ENCODE measurements around the gene NAXD.
"Not testable (repeated sequence)": the region's sequence is repeated elsewhere in the genome, so short reads cannot be mapped to it uniquely, and the experiment has no call there.

The NAXD gene

DNA sequence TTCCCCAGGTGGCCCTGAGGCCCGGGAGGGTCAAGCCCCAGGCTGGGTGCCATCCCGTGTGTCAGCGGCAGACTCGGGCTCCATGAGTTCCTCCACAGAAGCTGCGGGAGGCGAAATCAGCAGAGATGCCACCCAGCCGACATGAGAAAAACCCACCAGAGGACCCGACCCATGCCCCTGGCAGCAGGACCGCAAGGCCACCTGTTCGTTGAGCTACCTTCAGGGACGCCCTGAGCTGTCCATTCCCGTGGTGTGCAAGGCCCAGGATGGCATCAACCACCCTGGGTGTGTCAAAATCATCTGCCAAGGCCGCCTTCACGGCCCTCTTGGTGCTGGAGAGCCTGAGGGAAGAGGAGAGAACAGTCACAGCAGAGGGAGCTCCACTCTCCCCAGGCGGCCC lies 30.4 kb downstream of the NAXD start:
- no peak for DNase-seq

DNA sequence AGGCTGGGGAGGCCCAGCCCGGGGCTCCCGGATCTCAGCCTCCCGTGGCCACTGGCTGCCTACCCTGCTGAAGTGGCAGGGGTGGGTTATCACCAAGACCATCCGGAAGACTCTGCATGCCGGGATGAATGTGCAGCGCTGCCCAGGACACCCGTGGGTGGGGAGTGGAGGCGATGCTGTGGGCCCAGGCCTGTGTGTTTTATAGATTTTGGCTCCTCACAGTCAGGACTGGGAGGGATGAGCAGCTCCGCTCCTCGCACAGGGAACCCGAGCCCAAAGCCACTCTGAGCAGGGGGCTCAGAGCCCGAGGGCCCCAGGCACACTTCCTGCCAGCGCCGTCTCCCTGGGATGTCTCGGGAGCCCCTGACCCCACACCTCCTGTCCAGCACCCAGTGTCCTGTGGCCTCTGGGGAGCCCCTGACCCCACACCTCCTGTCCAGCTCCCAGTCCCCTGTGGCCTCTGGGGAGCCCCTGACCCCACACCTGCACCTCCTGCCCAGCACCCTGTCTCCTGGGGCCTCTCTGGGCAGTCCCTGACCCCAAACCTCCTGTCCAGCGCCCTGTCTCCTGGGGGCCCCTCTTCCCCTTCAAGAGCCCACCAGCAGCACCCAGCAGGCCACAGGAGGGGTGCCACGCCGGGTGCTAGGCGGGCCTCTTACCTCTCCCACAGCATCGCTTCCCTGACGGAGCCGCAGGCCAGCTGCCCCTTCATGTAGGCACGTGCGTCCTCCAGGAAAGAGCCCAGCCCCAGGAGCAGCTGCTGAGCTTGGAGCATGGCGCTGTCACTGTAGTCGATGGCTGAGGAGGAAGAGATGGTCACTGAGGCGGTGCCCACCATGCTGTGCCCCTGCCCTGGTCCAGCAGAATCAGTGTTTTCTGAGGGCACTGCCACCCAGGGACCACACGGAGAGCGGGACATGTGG lies 31.4 kb downstream of the NAXD start:
- no peak for DNase-seq

DNA sequence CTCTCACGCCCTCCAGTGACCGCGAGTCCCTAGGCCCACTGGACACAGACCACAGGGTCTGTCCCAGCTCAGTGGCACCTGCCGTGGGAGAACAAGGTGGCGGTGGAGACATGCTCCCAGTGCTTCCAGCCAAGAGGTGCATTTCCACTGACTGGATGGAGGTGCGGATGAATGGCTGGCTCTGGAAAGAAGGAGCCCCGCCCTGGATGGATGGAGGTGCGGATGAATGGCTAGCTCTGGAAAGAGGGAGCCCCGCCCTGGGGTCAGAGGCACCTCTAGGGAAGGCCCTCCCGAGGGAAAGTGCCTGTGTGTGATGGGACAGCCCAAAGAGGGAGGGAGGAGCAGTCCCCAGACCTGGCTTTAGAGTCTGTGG lies 32.0 kb downstream of the NAXD start:
- DNase-seq = no peak

DNA sequence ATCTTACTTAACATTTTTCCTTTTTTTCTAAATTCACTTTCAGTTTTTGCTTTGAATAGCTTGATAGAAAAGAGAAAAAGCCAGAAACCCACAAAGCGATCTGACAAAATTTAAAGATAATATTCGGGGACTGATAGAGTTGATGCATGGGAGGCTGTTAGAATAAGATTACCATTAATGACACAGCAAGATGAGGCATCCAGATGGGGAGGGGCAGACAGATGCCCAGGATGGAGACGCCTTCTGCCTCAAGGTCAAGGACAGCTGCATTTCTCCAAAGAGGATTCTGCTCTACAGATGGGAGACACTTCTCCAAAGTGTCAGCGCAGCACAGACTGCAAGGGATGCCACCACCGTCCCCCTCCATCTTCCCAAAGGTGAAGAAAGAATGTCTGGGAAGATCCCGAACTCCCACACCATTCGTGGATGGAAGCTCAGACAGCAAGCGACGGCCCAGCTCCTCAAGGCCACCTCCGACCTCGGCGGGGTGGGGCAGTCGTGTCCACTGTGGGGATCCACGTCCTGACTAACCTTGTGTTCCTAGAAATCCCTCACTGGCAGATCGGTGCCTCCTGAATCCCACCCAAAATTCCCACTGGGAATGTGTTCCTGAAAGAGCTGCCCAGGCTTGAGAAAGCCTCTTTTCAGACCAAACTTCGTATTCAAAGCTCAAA lies 32.9 kb downstream of the NAXD start:
- DNase-seq = no peak

DNA sequence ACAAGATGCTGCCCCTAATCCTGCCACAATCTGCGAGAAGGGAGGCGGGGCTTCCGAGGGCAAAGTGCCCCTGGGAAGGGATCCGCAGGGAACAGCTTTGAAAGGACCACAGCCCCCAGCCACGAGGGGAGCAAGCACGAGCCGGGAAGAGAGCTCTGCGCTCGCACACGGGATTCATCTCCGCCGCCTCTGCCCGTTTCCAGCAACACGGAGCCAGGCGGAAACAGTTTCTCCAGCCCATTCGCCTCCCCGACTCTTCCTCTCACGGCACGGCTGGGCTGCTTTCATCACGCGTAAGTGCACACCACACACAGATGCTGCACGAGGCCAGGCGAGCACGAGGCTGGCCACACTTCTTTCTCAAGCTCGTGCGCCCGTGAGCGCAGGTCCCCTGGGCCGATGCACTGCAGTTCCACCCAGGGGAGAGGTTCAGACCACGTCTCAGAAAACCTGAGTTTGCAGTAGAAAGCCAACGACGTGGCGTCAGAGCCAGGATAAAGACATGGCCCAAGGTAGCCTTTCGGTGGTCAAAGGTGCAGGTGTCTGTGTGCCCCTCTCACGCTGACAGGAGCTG lies 33.6 kb downstream of the NAXD start:
- DNase-seq = no peak

DNA sequence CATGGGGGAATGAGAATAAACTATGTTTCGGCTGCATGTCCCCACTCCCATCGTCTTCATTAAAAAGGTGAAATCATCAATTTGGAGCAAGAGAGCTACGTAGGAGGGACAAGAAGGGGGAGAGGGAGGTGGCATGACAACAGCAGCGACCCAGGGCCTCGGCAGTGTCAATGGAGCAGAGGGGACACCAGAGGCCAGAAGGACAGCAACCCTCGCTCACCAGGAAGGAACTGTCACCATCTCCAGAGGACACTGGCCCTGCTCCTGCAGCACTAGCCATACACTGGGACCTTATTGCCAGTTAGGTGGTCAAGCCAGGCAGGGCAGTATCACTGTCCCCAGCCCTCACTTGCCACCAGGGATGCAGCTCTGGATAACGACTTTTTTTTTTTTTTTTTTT lies 34.2 kb downstream of the NAXD start:
- no peak for DNase-seq

DNA sequence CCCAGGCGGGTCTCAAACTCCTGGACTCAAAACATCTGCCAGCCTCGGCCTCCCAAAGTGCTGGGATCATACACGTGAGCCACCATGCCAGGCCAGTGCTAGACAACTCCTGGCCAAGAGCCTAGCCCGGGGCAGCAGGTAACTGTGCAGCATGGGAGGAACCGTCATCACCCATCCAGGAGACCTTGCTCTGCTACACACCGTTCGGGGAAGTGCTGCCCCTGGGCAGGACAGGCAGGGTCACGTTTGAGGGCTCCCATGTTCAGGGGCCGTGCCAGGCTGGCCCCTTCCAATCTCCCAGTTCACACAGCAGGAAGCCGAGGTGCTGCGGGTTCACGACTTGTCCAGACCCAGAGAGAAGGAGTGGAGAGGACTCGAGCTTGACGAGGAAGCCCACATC lies 35.1 kb downstream of the NAXD start:
- no peak for DNase-seq

DNA sequence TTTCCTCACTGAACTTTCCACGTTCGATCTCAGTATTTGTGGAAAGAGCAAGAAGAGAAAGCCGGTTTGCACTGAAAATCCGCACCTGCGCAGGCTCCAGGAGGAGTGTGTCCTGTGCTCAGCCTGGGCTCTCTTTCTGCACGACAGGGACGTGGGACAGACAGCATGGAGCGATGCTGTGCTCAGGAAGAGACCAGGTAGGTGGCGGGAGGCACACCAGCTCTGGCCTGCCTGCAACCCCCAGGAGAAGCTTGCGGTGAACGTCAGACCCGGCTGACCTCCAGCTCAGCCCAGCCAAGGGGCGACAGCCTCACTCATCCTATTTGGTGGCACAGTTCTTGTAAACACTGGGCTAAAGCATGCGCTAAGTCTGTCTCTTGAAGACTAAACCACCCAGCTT lies 35.9 kb downstream of the NAXD start:
- no peak for DNase-seq

DNA sequence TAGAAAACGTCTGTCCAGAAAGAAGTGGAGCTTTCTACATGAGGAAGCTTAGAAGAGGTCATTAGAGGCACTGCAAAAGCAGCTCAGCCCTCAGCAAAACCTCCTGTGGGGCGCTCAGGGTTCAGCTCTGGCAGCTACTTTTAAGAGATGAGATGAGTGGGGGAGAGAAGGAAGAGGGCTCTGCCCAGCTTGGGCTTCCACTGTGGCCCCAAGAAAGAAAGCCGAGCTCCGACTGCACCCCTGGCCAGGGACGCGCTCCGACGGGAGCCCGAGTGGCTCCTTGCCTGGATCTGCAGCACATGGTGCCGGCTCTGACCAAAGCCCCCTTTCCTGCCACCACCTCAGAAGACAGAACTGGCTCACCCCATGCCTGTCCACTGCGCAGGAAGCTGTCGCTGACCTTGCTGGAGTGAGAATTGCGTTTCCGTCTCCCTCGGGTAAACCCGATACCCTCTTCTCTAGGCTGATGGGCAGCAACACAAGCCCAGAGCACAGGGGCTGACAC lies 36.4 kb downstream of the NAXD start:
- DNase-seq = no peak

DNA sequence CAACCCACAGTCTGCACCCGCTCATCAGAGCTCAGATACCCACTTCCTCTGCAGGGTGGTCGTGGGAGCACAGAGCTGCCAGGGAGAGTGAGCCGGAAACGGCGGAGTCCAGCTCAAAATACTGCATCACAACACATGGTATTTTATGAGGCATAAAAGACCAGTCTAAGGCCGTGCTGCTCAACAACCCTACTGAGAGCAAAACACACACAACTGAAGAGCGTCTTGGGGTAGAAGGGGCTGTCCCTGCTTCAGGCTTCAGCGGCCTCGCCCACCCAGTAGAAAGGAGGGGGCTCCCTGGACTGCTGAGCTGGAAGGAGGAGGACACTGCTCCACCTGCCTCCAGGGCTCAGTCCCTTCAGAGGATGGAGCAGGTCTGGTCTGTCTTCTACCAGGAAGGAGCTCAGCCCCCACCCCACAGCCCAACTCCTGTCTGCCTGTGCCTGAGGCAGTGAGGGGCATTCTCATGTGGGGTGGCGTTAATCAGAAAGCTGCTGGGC lies 36.9 kb downstream of the NAXD start:
- DNase-seq = no peak

DNA sequence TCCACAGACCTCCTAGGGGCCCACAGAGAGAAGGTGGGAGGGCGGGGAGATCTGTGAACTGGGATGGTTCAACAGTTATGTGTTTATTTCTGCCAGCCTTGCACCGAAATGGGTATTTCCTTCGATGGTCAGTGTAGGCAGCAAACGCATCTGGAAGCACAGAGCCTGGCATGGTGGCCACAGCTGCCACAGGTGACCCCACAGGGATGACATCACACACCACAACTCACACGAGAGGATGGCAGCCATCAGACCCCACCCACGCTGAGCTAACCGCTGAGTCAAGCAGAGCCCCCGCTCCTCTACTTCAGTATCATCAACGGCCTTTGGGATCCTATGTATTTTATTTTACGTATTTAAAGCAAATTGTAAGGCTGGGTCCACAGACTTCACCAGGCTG lies 37.4 kb downstream of the NAXD start:
- no peak for DNase-seq

DNA sequence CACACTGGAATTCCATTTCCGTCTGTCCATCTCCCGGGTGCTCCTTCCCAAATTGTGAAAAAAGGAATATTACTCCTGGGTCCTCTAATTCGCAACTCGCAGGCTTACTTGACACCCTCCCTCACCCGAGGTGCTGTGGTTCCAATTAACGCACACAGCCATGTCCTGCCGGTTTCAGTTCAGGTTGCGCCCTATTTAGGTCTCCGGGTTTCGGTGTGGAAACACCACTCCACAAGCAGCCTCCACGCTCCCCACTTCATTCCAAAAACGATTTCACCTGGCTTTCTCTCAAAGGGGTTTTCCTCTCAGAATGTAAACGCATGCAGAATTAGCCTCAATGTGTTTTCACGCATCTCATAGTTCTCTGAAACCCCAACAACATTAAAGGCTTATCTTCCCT lies 37.9 kb downstream of the NAXD start:
- no peak for DNase-seq

DNA sequence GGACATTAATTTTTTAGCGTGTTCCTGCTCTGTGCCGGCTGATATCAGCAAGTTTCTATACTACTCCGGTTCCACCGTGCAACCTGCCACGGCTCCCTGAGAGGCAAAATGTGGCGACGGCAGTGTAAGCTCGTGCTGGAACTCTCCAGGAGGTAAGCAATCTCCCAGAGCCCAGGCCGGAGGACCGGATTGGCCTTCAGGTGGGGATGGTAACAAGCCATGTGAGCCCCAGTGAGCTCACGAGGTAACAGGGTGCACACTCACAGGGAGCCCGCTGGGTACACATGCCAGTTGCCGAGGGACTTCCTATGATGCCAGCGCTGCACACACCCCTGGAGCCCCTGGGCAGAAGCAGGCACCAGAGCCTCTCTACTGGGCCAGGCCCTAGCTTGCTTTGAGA lies 38.5 kb downstream of the NAXD start:
- DNase-seq = no peak

DNA sequence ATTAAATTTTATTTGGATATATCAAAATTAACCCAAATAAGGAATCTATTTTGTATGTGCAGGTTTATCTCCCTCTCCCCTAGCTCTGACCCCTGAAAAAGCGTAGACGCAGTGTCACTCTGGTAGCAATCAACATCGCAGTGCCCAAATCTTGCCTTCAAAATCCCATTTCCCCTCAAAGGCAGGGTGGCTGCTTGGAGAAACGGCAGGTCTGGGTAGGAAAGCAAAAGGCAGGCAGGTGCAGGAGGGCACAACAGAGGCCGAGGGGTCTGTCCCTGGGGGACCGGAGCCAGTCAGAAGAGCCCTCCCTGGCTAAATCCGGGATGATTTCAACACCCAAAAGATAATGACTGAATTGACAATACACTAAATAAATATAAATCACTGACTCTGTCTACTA lies 41.9 kb downstream of the NAXD start:
- DNase-seq = no peak

DNA sequence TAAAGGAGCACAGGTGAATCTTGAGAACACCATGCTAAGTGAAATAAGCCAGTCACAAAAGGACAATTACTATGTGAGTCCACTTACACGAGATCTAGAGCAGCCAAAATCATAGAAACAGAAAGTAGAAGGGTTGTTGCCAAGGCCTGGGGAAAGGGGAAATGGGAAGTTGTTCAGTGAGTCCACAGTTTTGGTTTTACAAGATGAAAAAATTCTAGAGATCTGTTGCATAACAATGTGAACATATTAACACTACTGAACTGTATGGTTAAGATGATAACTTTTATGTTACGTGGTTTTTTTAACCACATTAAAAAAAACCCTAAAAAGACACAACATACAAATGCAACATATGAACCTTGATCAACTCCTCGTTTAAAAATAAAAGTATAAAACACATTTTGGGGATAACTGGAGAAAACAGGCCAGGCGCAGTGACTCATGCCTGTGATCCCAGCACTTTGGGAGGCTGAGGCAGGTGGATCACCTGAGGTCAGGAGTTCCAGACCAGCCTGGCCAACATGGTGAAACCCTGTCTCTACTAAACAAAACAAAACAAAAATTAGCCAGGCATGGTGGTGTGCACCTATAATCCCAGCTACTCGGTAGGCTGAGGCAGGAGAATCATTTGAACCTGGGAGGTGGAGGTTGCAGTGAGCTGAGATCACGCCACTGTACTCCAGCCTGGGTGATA lies 43.0 kb downstream of the NAXD start:
- not testable (repeated sequence) for DNase-seq

DNA sequence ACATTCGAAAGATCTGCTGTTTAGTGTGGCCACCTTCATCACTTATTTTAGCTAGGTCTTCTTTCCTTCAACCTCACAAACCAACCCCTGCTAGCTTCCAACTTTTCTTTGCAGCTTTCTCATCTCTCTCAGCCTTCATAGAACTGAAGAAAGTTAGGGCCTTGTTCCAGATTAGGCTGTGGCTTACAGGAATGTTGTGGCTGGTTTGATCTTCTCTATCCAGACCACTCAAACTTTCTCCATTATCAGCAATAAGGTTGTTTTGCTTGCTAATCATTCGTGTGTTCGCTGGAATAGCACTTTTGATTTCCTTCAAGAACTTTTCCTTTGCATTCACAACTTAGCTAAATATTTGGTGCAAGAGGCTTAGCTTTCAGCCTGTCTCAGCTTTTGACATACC lies 45.9 kb downstream of the NAXD start:
- DNase-seq = no peak

DNA sequence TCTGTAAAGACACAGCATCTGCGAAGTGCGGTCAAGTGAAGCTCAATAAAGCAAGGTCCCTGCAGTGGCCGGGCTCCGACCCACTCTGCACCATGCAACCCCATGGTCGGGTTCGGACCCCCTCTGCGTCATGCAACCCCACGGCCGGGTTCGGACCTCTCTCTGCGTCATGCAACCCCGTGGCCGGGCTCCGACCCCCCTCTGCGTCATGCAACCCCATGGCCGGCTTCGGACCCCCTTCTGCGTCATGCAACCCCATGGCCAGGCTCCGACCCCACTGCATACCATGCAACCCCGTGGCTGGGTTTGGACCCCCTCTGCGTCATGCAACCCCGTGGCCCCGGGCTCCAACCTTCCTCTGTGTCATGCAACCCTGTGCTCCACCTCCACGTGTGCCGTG lies 46.7 kb downstream of the NAXD start:
- no peak for DNase-seq

DNA sequence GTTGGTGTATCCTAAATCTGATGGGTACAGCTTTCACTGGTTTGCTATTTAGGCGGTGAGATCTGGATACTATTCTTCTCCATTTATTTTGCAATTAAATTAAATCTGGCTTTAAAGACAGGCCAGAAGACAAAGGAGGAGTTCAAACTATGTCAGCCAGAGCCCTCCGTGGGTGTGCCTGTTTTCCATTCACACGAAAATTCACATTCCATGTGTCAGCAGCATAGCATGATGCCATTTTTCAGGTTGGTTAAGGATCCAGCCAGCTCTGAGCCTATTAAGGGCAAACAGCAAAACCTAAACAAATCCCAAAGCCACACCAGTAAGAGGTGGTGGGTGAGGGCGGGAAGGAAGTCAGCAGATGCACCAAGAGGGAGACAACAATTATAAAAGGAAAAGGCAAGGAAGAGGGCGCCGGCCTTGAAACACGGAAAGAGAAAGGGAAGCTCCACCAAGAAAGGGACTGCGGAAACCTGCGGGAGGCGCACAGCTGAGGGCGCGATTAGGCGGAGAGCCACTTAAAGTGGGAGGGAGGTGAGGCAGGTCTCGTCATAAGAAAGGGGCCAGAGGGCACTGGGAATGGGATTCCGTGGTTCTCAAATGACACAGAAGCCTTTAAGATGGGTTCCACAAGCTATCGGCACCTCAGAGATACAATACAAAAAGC lies 47.6 kb downstream of the NAXD start:
- no peak for DNase-seq

DNA sequence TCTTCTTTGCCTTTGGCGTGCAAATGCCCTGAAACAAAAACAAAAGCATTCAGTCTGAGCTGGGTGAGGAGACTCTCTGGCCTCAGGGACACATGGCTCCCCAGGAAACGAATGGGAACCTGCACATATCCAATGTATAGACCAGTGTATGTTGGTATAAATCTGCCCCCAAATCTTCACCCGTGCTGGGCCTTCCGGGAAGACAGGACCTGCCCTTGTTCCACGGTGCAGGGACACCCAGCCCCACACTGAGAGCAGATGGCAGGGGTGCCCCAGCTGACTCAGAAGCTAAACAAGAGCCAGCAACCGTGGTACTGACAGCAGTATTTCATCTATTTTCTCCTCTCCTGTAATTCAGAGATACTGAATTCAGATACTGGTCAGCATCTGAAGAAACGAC lies 48.1 kb downstream of the NAXD start:
- DNase-seq = no peak

DNA sequence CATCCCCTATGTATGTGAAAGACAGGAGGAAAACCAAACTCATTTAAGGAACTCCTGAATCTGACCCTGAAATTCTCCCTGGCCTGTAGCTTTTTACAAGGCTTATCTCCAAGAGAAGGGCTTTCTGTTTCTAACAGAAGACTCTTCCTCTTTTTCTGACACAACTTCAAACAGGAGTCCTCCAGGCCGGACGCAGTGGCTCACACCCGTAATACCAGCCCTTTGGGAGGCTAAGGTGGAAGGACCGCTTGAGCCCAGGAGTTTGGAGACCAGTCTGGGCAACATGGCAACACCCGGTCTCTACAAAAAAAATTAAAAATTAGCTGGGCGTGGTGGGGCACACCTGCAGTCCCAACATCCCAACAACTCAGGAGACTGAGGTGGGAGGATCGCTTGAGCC lies 48.7 kb downstream of the NAXD start:
- no peak for DNase-seq

DNA sequence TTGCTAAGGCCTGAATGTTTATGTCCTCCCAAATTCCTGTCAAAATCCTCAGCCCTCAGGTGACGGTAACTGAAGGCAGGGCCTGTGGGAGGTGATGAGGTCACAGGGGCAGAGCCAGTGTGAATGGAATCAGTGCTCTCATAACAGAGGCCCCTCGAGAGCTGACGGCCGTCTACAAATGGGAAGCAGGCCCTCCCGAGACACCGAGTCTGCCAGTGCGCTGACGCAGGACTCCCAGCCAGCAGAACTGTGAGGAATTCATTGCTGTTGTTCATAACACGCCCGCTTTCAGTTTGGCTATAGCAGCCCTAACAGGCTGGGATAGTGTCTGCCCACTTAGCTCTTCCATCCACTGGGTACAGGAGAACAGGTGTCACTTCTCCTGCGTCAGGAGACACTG lies 49.3 kb downstream of the NAXD start:
- DNase-seq = no peak

DNA sequence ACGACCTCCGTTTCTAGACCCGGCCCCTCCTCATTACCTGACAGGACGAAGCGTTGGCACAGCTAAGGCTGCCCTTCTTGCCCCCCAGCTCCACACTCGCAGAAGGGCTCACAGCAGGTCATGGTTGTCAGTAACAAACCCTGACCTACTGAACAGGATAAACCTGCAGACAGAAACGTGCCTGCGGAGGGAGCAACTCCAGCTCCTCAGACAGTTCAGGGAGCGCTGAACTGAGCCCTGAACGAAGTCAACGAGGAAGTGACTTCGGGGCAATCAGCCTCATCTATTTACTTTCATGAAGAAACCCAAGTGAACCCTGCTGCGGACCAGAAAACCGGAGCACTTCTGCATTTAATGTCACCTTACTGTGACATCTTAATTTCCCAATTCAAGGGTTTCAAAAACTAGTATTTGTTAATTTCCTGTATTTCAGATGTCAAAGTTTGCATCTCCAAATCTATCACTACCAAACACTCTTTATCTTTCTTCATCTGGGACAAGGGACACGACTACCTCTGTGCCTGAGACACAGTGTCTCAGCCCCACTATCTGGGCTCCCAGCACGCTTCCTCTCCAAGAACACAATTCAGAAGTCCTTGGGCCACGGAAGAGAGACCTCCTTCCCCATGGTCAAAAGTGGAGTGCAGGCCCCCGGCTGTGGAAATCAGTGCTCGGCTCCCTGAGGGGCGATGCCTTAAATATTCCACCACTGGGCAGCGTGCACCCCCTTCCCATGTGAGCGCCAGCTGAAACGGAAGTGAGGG lies 50.3 kb downstream of the NAXD start:
- DNase-seq = no peak

Measured in left hindlimb (tissue), 1 donor.